LHCN-M2 (cell line): ENCODE results near the gene ANKRD44. TPM values are rescaled to one million over a fixed set of nuclear protein-coding genes. Genes with fewer than 3 reads are reported as not detected.

Experiments
- DNase-seq: peaks from one replicate; pipeline ENCODE4 v3.0.0-alpha.2; 2012; ENCODE audit warnings: low read depth
- total RNA-seq: library from RNA; depleted of rRNA; stranded (reverse); fragments of >200 nt; gene quantifications from 2 replicates; pipeline ENCODE4 v1.2.3, GENCODE V29; 2014

The ANKRD44 gene
- total RNA-seq, 1 experiment from 2014 or later, result 4.0 TPM

DNA sequence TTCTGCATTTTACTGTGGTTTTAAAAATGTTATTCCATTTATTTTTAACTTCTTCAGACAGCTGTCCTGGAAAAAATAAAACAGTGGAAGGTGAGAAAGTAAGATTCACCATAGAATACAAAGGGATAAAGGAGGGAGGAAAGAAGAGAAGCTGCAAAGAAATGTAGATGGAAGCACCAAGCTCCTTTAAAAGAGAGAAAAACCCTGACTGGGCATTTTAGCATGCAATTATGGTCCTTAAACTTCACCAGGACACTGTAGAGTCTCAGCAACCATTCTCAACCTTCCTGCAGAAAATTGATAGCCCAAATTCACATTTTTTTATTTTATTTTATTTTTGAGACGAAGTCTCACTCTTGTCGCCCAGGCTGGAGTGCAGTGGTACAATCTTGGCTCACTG lies 11.6 kb upstream of the ANKRD44 start:
- DNase-seq, result no peak

DNA sequence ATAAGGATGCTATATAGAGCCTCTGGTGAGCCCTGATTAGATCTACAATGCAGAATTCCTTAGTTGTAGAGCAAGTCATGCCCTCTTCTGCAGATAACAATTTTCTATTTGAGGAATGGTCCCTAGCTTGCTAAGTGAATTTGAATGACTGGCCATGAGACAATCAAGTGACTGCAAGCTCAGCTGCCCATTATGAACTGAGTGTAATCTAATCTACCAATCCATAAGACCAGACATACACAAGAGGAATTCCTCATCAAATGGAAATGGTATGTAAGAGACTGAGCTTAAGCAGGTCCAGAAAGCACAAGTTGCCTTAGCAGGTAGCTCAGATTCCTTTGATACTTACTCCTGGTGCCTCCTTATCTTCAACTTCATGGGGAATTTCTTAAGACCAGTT lies 4.8 kb upstream of the ANKRD44 start:
- no peak for DNase-seq

DNA sequence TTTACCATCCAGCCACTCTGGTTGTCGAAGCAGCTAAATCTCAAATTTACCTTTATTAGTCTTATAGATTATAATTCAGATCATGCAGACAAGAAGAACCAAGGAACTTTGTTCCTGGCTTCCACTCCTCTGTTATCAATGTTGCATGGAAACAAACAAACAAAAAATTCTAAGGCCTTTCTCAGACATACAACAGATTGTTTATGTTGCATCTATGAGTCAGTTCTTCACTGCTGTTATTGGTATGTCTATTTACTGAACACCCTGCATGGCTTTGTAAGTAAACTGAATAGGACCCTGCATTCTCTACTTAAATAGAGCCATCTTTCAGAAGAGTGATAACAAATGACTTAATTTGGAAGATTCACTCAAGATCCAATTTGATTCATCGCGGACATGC lies 1.6 kb upstream of the ANKRD44 start:
- DNase-seq, result peak; percentile 6

DNA sequence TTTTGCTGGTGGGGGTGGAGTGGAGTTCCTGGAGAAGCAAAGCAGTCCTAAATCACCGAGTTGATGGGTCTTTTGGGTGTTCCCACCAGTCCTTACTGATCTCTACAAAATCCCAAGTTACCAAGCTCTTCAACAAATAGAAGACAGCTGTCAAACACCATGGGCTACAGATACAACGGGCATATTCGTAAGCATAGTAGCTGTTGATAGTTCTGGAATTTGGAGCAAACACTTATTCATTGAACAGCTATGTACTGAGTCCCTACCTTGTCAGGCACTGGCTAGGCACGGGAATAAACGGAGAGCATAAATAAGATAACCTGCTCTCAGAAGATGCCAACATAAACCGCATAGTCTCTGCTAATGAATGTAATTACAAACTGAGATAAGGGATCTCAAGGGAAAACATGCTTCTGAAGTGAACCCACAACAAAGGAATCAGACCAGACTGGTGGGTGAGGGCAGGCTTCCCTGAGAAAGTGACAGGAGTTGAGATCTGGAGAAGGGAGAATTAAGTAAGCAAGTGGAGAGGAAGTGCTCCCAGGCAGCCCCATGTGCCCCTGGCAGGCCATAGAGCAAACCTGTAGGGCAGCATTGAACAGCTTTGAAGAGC lies 947 bp upstream of the ANKRD44 start:
- no peak for DNase-seq

DNA sequence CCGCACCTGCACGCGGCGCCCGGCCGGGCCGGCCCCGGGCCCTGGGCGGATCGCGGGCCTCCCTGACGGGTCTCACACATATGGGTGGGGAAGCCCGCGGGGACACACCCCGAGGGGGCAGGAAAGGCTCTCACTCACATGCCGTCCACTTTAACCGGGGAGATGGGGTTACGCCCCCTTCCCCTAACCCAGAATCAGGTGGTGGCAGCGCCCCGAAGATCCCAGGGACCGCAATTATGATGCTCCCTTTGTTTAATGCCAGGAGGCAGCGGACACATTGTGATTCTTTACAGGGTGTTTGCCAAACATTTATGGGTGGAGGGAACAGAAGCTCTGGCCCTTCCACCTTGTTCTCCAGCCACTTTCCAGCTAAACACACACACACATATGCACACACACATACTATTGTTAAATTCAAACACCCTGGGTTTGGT lies 424 bp upstream of the ANKRD44 start:
- no peak for DNase-seq

DNA sequence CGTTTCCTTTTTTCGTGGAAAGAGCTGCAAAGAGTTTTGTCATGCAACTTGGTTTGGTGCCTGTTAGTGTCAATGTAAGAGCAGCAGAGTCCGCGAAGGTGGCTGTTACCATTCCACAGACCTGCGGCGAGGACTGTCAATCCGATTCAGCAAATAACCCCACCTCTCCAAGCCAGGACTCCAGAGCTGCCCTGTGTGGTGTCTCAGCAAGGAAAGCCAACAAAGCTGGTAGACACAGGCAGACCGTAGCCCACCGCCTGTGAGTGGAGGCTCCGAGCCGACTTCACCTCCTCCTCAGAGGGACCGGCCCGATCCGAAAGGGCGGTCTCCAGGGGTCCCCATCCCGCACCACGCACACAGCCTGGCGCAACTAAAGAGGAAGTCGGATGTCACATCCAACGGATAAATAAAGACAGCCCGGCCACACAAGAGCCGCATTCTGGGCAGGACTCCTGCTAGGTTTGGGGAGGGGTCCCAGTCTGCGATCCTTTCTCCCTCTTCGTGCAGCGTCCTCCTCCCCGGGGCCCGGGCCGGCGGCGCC lies 819 bp downstream of the ANKRD44 start:
- DNase-seq, result no peak

DNA sequence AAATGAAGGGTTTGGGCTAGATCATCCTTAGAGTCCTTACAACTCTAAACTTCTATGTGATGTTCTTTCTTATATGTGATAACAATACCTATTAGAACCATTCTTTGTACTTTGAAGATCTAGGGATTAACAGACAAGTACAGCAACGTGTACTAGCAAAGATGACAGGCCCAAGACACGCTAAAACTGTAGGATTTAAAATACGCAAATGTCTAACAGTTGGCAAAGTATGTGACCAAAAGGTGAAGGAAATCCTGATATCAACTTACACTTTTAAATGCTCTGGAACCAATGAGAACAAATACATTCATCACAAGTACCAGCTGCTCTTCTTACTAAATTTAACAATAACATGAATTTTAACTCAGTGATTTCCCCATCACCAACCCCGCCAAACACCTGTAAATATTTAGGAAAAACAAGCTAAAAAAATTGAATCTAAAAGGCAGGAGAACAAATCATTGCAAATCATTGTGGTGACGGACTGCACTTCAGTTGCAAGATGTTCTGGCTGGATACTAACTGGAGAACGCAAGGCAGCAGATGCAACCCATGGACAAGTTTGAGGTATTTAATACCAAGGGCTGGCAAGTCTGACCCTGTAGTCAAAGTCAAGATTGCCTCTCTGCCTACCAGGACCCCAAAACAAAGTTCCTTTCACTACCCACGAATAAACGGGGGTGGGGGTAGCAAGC lies 1.4 kb downstream of the ANKRD44 start:
- no peak for DNase-seq

DNA sequence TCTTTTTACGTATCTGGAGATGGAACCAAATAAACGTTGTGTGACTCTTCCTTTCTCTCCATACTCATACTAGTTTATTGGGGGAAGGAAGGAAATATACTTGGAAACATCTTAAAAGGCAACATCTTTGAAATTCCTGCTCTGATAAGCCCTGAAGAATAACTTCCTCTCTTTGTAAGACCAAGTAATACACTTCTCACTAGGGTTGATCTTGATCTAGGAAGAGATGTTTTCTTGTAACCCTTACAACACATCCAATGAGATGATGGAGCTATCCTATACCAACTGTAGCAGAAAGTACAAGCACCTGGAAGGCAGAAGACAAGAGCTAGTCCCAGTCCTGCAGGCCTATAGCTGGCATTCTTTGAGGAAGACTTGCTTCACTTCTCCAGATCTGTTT lies 2.0 kb downstream of the ANKRD44 start:
- no peak for DNase-seq

DNA sequence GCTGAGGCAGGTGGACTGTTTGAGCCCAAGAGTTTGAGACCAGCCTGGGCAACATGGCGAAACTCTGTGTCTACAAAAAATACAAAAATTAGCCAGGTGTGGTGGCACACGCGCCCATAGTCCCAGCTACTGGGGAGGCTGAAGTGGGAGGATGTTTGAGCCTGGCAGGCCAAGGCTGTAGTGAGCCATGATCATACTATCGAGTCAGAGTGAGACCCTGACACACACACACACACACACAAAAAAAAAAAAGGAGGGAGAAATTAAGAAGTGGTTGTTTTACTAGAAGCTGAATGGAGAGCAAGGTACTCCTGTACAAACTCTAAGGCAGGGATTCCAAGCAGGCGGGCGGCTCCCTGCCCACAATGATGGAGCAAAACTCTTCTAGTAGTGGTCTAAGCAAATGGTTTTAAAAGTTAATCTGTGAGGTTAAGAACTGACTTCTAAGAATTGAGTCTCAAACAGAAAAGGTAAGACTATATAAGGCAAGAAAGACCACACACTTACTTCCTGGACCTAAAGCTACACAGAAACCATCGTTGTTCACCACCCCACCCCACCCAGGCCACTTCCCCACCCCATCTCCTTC lies 2.6 kb downstream of the ANKRD44 start:
- DNase-seq, result no peak

DNA sequence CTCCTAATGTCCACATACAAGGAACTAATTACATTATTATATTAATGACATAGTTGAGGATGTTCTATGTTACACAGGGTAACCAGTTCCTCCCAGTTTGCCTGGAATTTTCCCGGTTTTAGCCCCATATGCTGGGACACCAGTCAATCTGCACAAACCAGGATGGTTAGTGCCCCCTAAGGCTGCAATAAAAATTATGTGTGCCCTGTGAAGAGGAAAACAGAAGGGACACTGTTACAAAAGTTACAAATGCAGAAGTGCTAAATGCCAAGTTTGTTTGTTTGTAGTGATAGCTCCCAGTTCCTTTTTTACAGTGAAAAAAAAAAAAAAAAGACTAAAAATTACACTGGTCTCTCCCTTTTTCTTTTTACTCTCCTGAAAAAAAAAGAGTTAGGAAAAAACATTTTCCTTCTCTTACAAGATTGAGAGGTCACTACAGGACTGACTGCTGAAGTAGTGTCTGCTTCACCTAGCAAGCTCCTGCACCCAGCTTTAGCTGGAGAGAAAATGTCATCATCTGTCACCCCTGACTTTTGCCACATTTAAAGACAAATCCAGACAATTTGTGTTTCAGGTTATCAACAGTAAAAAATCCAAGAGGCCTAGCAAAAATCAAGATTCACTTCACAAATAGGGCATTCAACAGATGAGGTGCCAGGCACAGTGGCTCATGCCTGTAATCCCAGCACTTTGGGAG lies 3.2 kb downstream of the ANKRD44 start:
- DNase-seq, result peak; percentile 11

DNA sequence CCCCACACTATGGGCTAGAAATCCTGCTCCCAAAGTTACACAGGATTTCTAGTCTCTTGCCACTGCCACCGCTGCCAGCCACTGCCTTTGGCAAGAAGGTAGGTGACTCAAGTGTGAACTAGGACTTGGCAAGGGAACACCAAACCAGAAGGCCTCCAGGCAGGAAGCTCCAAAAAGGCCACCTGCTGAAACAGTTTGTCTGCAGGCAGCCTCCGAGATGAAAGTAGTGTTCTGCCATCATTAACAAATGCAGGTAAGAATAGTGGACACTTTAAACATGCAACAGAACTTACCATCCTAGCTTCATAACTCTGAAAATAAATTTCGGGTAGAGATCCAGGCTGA lies 3.9 kb downstream of the ANKRD44 start:
- peak; percentile 18 for DNase-seq

DNA sequence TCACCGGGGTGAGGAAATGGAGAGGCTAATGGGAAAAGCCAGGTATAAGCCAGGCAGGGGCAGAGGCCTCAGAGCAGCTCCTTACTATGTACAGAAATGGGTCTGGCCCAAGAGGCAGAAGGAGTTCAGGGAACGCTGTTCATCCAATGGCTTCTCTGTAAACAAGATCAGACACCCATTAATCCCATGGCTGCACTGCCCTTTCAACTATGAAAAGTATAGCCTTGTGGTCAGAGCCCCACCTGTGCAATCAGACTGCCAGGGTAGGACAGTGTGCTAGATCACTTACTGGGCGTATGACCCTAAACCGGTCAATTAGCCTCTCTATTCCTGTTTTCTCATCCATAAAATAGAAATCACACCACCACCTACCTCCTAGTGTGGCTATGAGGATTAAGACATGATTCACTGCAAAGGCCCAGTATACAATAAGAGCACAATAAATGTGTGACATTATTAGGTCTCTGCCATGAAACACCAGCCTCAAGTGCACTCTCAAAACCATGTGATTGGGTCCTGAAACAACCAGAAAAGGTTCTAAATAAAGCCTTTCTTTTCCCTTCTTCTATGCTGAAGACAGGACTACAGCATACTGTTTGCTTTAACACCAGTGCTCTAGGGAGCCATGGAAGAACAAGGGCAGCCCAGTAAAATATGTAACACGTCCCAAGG lies 4.4 kb downstream of the ANKRD44 start:
- DNase-seq, result no peak

DNA sequence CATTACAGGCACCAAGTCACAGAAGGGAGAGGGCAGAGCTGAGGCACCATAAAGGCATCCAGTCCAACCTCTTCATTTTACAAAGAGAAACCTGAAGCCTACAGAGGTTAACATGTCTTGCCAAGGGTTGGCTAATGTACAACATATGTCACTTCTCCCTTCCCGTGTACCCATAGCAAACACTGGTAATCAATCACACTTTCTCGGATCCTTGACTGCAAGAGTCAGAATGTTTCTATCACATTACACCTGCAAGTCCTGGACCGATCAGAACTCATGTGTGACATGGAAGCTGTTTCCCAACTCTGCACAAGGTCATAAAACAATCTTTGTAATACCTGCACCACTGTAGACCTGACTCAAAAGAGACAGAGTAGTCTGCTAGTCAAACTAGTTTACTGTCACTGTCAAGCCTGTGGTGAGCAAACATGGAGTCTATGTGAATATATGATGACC lies 6.0 kb downstream of the ANKRD44 start:
- DNase-seq, result no peak

DNA sequence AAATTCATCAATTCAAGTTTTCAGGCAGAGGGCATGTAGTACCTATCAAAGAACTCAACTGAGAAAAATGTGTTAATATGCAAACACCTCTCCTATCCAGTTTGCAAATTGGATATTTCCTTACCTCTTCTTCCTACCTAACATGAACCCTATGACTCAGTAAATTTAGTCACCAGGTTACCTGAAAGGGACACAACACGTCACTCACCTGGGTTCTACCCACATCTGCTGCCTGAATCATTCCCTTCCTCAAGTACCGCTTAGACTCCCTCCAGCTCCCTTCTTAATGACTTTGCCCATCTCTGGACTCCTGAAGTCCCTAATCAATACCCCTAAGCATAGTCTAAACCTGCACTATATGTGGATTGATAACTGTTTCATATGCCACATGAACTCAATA lies 10.4 kb downstream of the ANKRD44 start:
- DNase-seq, result no peak

DNA sequence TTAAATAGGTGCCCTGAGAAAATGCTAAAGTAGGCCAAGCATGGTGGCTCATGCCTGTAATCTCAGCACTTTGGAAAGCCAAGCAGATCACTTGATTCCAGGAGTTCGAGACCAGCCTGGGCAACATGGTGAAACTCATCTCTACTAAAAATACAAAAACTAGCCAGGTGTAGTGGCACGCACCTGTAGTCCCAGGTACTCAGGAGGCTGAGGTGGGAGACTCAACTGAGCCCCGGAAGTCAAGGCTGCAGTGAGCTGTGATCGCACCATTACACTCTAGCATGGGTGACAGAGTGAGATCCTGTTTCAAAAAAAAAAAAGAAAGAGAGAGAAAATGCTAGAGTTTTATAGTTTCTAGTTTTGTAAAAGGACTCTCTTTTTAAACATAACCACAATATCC lies 12.0 kb downstream of the ANKRD44 start:
- no peak for DNase-seq

DNA sequence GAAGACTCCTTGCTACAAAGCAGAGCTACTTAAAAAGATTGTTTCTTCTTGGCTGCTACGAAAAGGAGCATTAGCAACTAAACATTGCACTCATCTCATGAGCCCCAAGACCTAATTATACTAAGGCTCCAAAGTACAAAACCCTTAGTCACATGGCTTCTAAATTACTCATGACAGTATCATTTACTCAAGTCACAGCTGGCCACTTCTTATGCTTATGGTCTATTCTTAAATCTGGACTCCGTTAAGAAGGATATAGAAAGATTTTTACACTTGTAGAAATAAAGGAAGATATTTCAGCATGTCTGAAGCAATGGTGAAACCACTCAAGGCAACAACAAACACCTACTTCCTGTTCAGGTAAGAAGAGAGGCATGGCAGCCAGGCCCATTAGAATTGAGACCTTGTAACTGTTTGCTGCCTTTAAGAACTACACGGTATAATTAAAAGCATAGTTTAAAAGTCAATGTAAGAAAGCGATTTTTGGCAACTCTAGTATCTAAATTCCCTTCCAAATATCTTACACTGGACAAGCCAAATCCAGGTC lies 12.7 kb downstream of the ANKRD44 start:
- peak; percentile 10 for DNase-seq

DNA sequence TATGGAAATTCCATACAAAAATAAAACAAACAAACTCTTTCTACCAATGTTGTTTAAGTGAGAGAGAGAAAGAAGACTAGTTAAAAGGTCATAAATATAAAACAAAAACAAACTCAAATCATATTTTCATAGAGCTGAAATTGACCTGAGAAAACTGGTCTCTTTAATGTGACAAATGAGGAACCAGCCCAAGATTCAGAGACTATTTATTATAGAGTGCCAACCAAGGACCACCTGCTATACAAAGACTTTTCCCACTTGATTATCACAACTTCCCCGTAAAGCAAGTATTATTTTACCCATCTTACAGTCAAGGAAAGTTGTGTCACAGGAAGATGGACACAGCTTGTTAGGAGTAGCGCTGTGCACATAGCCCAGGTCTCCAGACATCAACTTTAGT lies 13.3 kb downstream of the ANKRD44 start:
- no peak for DNase-seq

DNA sequence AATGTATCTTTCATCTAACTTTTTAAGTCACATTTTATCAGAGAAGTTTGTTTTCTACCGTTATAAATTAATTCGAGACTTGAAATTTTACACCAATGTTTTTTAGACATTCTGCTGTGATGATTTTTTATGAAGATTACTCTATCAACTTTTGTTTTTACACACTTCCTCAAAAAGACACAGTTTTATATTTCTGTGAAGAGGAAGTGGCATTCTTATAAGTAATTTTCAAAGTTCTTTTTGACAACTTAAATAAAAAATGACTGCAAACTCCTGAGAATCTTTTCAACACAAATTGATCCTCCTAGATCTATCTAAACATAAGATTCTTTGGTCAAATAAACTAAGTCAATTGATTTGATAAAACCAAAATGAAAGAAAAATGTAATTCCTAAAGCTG lies 13.7 kb downstream of the ANKRD44 start:
- no peak for DNase-seq

DNA sequence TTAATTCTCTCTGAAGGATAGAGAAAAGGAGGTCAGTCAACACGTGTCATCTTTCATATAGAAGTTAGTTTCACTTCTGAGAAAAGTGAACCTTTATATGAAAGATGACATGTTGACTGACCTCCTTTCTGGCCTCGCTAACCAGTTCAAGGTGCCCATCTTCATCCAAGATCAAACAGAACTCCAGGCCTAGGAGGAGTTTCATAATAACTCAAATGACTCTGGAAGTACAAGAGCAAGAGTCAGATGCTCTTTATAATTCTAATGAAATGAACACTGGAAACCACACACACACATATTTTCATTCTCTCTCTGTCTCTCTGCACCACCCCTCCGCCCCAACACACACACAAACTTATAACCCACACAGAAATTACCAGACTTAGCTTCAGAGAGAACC lies 16.3 kb downstream of the ANKRD44 start:
- no peak for DNase-seq

DNA sequence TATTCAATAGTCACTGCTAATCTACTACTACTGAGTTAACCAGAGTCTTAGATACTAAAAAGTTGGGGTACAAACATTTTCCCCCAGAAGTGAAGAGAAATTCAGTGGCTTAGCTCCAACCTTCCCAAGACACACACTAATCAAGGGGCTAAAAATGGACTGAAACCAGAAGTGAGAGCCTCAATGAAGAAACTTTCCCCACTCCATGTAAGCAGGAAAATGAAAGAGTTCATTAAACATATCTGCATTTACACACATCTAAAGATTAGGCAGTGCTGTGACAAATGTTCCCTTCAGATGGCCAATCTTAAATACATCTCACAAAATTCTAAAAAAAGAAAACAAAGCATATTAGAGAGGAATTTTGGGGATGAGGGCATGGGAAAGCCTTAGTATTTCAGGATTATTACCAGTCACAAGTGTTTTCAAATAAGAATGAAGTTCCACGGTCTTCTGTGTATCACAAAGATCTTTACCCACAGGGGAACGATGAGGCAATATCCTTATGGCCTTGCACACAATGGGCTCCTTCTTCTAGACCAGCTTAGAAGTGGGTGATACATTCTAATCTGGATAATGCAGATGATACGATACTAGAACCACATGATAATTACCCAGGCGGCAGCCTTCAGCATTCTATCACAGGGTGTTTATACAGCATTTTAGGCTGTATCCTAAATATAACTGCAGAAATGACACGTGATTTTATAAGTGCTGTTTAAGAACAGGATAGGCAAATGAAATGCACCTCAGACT lies 17.1 kb downstream of the ANKRD44 start:
- no peak for DNase-seq

DNA sequence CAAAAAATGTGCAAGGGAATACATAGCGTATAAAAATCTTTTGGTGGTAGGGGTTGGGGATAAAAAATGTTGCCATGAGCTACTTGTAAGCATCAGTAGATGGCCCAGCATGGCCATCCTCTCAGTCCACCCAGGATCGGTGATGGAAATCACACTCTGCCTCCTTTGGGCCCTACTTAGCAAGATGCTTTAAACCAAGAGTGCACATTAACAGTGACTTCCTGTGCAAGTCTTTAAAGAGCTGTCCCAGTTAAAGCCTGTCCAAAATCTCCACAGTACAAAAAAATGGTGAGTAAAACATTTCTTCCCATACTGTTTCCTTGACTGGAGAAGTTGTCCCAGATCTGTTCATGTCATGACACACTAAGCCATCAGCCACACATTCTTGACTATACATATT lies 18.0 kb downstream of the ANKRD44 start:
- DNase-seq, result no peak
